Measurements from ENCODE around the gene CRYGS.
A peak's percentile ranks its signal among the peaks of the same experiment; 100 is the strongest.

CRYGS gene

GRCh38 chr3:186523434-186523833, 20.7 kb downstream of the CRYGS start:
- TF ChIP-seq ZBTB7A (IDR thresholded peaks at IDR 0.05; ENCODE audit: low read depth) (no peak), EP300 (IDR thresholded peaks at IDR 0.05; ENCODE audit: borderline replicate concordance) (no peak), TCF12 (IDR thresholded peaks at IDR 0.05; ENCODE audit: low read depth) (no peak), RAD21 (IDR thresholded peaks at IDR 0.05; ENCODE audit: low read depth) (no peak), TAF1 (IDR thresholded peaks at IDR 0.05; ENCODE audit: low read depth) (no peak), REST (IDR thresholded peaks at IDR 0.05; ENCODE audit: low read depth) (no peak), EGR1 (IDR thresholded peaks at IDR 0.05) (no peak), TEAD4 (IDR thresholded peaks at IDR 0.05) (no peak), USF1 (IDR thresholded peaks at IDR 0.05) (no peak), CREB1 (IDR thresholded peaks at IDR 0.05; ENCODE audit: low read depth) (no peak), CEBPB (IDR thresholded peaks at IDR 0.05) (no peak), YY1 (IDR thresholded peaks at IDR 0.05; ENCODE audit: low read depth) (no peak), MAX (IDR thresholded peaks at IDR 0.05) (no peak), FOXM1 (IDR thresholded peaks at IDR 0.05; ENCODE audit: borderline replicate concordance, low read depth) (no peak), NFIC (IDR thresholded peaks at IDR 0.05) (no peak)

- no peak for TF ChIP-seq CREB1 (IDR thresholded peaks at IDR 0.05; ENCODE audit: low read depth)
- peak; percentile 68 for TF ChIP-seq USF1 (IDR thresholded peaks at IDR 0.05)
Observed at GRCh38 chr3:186523022-186523421, 21.2 kb downstream of the CRYGS start.

GRCh38 chr3:186520957-186521842, 23.0 kb downstream of the CRYGS start:
- no peak for TF ChIP-seq EGR1 (IDR thresholded peaks at IDR 0.05)
- no peak for TF ChIP-seq RAD21 (IDR thresholded peaks at IDR 0.05; ENCODE audit: low read depth)
- no peak for TF ChIP-seq TCF12 (IDR thresholded peaks at IDR 0.05; ENCODE audit: low read depth)
- no peak for TF ChIP-seq MAX (IDR thresholded peaks at IDR 0.05)
- TF ChIP-seq TAF1 (IDR thresholded peaks at IDR 0.05; ENCODE audit: low read depth) = no peak
- TF ChIP-seq NFIC (IDR thresholded peaks at IDR 0.05) = no peak
- TF ChIP-seq TEAD4 (IDR thresholded peaks at IDR 0.05) = no peak
- TF ChIP-seq EP300 (IDR thresholded peaks at IDR 0.05; ENCODE audit: borderline replicate concordance) = no peak
- no peak for TF ChIP-seq REST (IDR thresholded peaks at IDR 0.05; ENCODE audit: low read depth)
- no peak for TF ChIP-seq ZBTB7A (IDR thresholded peaks at IDR 0.05; ENCODE audit: low read depth)
- TF ChIP-seq FOXM1 (IDR thresholded peaks at IDR 0.05; ENCODE audit: borderline replicate concordance, low read depth) = no peak
- TF ChIP-seq USF1 (IDR thresholded peaks at IDR 0.05) = no peak
- TF ChIP-seq YY1 (IDR thresholded peaks at IDR 0.05; ENCODE audit: low read depth) = no peak
- no peak for TF ChIP-seq CREB1 (IDR thresholded peaks at IDR 0.05; ENCODE audit: low read depth)
- no peak for TF ChIP-seq CEBPB (IDR thresholded peaks at IDR 0.05)

GRCh38 chr3:186520431-186520830, 23.7 kb downstream of the CRYGS start:
- no peak for TF ChIP-seq TCF12 (IDR thresholded peaks at IDR 0.05; ENCODE audit: low read depth)
- no peak for TF ChIP-seq TEAD4 (IDR thresholded peaks at IDR 0.05)

- TF ChIP-seq NFIC (IDR thresholded peaks at IDR 0.05) (no peak), TEAD4 (IDR thresholded peaks at IDR 0.05) (no peak), RAD21 (IDR thresholded peaks at IDR 0.05; ENCODE audit: low read depth) (no peak)
Observed at GRCh38 chr3:186519021-186519658, 25.0 kb downstream of the CRYGS start.

Data from Ishikawa (cell line).